GM19351 (cell line): ENCODE measurements around the gene CFH.
"Not testable (repeated sequence)": the region's sequence is repeated elsewhere in the genome, so short reads cannot be mapped to it uniquely, and the experiment has no call there.

Source experiments
- ATAC-seq: cut with Tn5 transposase; IDR thresholded peaks from one replicate; pipeline ENCODE4 v1.9.1; 2021; ENCODE audit warnings: mild to moderate bottlenecking, moderate library complexity; ENCODE audit not compliant: unreplicated experiment

Gene CFH

DNA sequence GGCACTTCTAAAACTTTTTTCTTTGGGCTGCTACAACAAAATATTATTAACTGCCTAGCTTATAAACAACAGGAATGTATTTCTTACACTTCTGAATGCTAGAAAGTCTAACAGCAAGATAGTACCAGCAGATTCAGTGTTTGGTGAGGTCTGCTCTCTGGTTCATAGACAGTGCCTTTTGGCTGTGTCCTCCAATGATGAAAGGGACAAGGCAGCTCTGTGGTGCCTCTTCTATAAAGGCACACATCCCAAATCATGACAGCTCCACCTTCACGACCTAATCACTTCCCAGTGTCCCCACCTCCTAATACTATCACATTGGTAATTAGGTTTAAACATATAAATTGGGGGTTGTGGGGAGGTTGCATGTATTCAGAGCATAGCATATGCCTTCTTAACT is 9.5 kb downstream of the CFH start:
- no peak for ATAC-seq

DNA sequence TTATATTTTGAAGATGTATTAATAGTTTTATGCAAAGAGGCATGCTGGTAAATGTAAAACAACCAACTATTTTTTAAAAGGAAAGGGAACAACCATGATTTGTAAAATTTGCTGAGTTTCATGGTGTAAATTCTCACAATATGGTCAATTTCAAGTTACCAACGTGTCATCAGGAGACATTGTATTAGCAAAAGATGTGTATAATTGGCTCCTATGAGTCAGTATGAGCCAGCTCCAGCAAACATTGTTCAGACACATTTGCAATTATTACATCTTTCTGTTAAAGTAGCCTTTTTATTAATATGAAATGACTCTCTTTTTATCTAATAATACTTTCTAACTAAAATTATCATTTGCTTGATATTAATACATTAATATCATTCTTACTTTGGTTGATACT is 15.3 kb downstream of the CFH start:
- ATAC-seq, result no peak

DNA sequence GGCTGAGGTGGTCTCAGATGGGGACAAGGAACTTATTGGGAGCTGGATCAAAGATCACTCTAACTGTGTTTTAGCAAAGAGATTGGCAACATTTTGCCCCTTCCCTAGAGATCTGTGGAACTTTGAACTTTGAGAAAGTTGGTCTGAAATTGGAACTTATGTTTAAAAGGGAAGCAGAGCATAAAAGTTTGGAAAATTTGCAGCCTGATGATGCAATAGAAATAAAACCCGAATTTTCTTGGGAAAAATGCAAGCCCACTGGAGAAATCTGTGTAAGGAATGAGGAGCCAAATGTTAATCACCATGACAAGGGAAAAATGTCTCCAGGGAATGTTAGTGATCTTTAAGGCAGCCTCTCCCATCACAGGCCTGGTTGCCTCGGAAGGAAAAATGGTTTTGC is 17.2 kb downstream of the CFH start:
- no peak for ATAC-seq

DNA sequence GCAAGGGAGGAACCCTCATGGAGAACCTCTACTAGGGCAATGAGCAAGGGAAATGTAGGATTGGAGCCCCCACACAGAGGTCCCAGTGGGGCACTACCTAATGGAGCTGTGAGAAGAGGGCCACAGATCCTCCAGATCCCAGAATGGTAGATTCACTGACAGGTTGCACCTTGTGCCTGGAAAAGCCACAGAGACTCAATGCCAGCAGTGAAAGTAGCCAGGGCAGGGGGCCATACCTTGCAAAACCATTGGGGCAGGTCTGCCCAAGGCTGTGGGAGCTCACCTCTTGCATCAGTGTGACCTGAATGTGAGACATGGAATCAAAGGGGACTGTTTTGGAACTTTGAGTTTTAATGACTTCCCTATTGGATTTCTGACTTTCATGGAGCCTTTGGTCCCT is 17.9 kb downstream of the CFH start:
- ATAC-seq, result no peak

DNA sequence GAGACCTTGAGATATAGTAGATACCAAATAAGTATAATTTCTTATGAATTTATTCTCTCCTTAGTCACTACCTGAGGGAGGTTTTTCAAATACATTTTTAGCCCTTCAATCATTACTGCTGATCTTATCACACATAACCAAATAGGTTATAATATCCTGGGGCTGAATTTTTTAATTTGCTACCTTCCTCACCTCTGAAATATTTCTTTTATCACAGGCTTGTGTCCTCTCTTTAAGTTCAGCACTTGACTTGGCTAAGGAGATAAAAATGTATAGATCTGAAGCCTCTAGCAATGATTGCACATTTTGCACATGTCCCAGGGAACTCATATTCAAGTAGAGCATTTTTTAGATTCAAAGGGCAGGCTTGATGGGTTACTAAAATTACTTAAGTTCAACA is 23.1 kb downstream of the CFH start:
- no peak for ATAC-seq

DNA sequence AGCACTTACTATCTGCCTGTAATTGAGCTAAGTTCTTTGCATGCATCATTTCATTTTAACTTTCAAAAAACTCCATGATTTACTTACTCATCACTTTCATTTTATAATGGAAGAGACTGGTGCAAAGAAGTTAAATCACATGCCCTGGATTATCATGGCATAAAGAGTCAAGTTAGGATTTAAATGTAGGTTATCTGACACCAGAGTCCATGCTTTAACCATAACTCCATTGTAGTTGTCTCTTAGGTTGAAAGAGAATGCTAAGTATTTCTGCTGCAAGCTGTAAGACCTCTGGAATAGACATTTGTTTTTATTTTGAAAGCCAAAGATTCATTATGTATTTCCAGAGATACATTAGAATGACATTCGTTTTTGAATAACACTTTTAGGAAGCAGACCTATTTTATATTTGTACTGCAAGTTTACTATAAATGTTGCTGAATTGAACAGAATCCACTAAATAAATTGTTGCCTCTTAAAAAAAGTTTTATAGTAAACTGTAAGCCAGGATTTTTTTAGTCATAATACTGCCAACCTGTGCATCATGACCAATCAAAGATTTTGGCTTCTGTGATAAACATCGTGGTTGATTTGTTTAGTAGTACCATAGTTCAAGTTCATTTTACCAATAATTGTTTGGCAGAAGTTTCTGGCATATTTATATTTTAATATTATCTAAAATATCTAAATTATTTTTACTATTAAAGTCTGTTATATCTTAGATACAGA is 26.1 kb downstream of the CFH start:
- no peak for ATAC-seq

DNA sequence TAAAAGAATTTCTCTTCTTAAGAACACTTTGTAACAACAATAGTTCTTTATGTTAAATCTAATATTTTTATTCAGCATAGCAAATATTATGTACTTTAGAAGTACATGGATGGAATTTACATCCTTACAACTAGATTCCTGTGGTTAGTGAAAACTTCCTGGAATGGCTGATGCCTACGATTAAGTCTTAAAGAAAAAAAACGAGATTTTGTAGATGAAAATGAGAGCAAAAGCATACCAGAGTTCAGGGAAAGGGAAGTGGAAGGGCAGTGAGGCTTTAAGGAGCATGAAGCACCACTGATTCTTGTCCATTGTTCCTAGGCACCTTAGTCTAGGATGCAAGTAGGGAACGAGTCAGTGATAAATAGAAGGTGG is 26.7 kb downstream of the CFH start:
- ATAC-seq, result no peak

DNA sequence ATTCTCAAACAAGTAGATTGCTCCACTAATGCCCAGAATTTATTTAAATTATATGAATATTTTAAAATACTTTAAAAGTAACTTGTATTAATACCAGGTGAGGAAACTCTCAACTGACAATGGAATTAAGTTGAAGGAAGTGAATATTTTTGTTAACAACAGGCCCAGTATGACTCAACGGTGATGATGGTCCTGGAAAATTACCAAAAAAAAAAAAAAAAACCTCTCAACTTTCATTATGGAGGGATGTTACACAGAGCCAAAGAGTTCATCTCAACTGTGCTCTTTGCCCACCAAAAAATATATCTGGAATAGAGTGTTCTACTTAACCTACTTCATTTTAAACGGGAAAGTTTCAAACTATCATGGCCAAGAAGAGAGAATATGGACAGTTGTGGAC is 28.3 kb downstream of the CFH start:
- ATAC-seq, result no peak

DNA sequence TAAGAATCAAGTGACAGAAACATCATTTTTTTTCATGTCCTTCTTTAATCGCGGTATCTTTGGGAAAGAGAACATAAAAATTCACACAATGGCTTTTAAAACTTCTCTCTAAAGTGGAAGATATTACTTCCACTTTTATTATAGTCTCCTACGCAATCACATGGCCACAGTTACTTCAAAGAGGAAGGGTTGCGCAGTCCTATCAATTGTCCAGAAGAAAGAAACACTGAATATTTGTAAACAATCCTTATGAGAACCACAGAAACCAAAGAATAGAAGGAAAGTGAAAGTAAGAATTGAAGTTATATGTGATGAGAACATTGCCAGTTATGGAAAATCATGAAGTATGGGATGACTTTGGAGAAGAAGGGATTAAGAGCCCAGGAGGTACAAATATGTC is 32.6 kb downstream of the CFH start:
- ATAC-seq, result no peak

DNA sequence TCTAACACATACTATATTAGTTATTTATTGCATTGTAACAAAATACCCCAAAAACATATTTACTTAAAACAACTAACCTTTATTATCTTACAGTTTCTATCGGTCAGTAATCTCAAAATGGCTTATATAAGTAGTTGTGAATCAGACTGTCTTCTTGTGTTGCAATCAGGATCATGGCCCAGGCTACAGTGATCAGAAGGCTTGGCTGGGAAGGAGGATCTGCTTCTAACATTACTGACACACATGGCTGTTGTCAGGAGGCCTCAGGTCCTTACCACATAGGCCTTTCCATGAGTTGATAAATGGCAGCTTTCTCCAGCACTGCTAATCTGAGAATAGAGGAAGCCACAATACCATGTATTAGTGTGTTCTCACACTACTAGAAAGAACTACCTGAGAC is 33.7 kb downstream of the CFH start:
- no peak for ATAC-seq

DNA sequence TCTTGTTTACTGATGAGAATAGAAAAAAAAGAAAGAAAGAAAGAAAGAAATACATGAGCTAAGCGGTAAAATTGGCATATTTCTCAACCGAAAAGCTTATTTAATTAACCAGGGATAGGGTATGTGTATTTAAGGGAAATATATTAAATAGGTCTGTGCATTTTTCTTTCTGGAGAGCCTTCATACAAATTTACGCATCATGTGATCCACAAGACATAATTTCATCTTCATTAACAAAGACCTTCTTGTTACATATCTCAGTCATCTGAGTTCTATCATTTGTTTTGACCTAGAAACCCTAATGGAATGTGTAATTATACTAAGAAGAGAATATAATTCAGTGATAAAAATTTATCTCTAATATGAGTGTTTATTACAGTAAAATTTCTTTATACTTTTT is 37.2 kb downstream of the CFH start:
- ATAC-seq, result no peak

DNA sequence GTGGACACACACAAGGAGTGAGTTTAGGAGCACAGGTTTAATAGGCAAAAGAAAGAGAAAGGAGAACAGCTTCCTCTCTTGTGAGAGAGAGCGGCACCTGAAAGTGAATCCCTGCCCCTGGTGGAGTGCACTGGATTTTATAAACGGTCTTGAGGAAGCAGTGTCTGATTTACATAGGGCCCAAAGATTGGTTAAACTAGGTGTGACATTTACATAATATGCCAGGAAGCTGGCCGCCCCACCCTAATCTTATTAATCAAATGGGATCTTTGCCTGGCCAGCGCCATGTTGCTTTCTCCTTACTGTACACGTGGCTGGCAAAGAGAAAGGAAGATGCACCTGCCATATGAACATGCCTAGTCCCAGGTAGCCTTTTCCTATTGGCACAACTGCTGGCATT is 38.7 kb downstream of the CFH start:
- ATAC-seq, result no peak

DNA sequence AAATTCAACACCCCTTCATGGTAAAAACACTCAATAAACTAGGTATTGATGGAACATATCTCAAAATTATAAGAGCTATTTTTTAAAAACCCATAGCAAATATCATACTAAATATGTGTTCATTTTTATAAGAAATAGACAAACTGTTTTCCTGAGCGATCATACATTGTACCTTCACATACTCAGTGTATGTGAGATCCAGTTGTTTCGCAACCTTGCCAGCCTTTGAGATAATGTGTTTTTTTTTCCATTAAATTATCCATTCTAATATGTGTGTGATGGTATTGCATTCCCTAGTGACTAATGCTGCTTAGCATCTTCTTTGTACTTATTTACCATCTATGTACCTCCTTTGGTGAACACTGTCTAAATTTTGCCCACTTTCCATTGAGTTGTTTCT is 47.1 kb downstream of the CFH start:
- ATAC-seq, result no peak

DNA sequence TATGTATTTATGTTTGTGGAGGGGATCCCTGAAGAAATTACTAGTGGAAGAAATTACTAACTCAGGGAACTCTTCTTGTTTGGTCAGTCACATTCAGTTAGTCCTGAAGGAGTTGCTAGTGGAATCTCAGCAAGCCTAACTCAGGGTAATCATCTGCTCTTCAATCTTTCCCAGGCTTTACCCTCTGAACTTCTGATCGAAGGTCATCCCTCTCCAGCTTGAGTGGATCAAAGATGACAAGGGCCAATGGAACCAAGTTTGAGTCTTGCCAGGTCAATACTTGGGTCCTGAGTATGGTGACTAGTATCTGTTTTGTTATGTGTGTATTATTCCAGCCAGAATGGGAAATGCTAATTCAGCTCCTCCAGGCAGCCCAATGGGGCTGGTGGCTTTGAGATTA is 49.3 kb downstream of the CFH start:
- no peak for ATAC-seq

DNA sequence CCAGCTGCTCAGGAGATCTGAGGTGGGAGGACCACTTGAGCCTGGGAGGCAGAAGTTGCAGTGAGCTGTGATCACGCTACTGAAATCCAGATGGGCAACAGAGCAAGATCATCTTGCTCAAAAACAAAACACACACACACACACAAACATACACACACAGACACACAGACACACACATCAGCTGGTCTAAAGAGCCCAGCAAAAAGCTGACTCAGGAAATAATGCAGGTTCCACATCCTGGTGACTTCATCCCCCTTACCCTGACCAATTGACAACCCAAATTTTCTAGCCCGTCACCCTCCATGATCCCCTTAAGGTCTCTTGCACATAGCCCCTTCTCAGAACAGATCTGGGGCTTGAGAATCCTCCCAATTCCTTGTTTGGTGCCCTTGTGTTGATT is 58.0 kb downstream of the CFH start:
- not testable (repeated sequence) for ATAC-seq

DNA sequence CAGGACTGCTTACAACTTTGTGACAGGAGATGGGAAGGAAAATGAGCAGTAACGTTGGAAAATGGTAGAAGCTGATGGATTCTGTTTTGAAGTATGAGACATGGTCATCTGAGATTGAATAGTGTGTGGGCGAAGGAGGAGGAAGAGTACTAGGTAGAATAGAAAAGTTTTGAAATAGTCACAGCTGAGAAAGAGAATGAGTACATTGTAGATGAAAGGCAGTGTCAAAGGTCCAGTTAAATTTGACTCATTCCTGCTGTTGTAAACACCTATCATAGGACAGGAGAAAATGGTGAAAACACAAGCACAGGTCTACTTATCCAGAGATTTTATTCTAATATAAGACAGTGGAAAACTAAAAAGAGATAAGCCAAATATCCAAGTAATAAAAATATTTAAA is 66.0 kb downstream of the CFH start:
- no peak for ATAC-seq

DNA sequence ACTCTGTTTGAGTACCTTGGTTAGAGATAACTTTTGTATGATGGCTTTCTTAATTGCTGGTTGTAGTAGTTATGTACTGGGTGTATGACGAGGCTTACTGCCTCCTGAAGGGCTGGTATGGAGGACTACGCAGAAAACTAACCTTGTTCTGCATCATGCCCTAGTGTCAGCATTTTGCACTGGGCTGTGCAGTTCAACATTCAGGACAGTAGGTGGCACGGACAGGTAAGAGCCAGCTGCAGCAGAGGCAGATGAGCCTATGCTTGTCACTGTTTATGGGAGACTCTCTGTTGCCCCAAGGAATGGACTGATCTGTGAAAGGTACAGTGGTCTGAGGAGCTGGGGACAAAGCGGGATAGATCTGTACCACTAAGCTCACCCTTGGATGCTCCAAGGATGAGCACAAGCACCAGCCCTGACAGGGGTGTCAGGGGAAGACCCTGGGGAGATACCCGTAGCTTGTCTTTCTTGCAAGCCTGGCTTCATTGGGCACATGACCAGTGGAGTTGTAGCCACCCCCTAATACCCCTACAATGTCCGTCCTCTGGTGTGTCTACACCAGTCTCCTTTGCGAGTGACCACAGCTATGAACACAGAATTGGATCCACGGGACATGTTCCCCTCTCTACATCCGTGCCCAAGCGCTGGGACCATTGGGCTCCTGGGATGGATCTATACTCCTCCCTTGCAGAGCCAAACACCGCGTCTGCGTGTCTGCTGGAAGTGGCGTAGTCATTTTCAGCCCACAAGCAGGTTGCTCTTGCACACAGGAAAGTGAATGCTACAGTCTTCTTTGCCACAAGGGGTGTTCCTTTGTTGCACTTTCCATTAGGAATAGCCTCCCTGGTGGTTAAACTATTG is 71.7 kb downstream of the CFH start:
- ATAC-seq, result peak; percentile 99

DNA sequence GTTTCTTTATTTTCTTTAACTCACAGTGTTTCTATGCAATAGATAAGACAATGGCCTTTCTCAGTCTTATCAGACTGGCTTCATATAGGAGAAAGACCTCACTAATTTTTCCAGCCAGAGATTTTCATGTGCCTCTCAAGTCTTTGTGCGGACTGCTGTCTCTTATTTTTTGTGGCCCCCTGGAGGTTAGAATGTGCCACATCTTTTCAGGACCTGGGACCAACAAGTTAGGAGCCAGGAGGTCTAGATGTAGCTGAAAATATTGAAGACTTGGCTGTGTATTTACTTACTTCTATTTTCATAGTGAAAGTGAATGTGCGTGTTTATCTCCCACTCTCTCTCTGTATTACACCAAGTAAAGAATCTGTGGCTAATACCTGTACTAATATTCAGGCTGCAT is 80.7 kb downstream of the CFH start:
- ATAC-seq, result no peak

DNA sequence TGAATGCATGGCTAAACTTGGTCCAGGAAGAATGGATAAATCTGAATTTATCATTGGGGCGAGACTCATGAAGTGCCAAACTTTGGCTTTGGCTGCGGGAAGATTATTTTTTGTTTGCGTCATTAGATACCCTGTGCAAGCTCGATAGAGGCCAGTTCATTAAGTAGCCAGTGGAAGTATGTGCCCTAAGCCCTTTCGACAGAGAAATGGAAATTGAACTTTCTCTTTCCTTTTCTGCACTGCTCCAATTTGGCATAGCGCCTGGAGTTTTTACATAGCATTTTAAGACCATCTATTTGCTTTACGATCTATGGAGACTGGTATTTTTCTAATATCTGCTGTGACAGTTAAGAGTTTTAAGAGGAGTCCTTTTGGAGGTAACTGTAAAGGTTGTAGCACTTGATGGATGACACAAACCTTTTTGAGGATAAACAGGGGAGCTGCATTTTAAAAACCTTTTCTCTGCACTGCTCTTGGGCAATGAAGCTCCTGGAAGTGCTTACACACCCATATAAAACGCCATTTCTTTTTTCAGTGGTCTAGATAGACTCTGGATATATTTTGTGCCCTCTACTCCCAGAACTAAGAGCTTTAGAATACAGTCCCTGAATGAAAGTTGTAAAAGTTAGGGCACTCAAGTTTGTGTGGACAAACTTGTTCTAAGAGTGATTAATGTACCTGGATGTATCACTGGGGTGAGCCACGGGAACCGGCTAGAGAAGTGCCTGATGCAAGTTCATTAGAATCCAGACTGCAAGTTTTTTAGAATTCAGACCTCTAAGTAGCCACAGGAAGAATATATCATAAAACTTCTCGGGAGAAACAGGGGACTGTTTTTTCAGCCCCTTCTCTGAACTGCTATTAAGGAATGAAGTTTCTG is 81.5 kb downstream of the CFH start:
- ATAC-seq, result no peak

DNA sequence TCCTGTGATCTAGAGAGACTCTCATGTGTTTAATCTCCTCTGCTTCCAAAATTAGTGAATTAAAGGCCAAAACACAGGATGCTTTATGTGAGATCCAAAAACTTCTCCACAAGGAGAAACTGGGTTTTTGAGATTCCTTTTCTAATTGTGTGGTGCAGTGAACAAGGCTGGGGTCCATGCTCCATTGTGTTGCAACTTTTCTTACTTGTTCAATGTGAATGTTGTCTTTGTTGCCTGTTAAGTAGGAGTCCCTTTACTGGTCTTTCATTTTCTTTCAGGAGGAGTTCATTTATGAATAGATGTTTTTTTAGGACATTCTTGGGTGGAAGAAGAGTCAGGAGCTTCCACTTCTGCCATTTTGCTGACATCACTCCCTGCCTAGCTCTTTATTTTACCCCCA is 82.2 kb downstream of the CFH start:
- ATAC-seq, result no peak

DNA sequence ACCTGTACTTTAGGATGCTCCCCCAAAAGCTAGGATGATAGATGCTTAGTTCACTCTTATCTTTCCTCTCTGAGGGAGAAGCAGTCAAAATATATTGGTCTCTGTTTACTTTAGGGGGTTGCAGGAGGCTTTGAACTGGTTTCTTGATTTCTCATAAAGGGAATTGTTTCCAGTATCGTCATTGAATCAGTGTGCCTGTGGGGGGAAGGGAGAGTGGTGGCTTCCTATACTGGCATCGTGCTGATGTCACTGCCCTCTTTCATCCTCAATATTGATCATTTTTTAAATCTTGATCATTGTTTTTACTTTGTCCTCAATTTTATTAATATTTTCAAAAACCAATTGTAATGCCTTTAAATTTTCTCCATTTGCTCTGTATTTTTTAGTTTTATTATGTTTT is 82.6 kb downstream of the CFH start:
- ATAC-seq, result no peak

DNA sequence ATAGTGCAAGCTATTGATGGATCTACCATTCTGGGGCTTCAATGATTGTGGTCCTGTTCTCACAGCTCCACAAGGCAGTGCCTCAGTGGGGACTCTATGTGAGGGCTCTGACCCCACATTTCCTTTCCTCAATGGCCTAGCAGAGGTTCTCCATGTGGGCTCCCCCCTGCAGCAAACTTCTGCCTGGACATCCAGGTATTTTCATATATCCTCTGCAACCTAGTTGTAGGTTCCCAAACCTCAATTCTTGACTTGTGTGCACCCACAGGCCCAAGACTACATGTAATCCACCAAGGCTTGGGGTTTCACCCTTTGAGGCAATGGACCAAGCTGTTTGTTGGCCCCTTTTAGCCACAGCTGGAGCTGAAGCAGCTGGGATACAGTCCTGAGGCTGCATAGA is 86.9 kb downstream of the CFH start:
- no peak for ATAC-seq
